Ishikawa (cell line): ENCODE measurements around the gene DHRS13.

Experiments used
- CEBPB ChIP-seq: IDR thresholded peaks from 2 replicates; pipeline ENCODE4 v1.6.1; 2012
- CREB1 ChIP-seq: IDR thresholded peaks from 2 replicates; pipeline ENCODE4 v1.6.1; 2012; ENCODE audit warnings: low read depth
- EGR1 ChIP-seq: IDR thresholded peaks from 2 replicates; pipeline ENCODE4 v1.6.1; 2012
- EP300 ChIP-seq: IDR thresholded peaks from 2 replicates; pipeline ENCODE4 v1.6.1; 2012; ENCODE audit warnings: borderline replicate concordance
- MAX ChIP-seq: IDR thresholded peaks from 2 replicates; pipeline ENCODE4 v1.6.1; 2012
- NFIC ChIP-seq: IDR thresholded peaks from 2 replicates; pipeline ENCODE4 v1.6.1; 2012
- RAD21 ChIP-seq: IDR thresholded peaks from 2 replicates; pipeline ENCODE4 v1.6.1; 2012; ENCODE audit warnings: low read depth
- REST ChIP-seq: IDR thresholded peaks from 2 replicates; pipeline ENCODE4 v1.6.1; 2012; ENCODE audit warnings: low read depth, mild to moderate bottlenecking
- TAF1 ChIP-seq: IDR thresholded peaks from 2 replicates; pipeline ENCODE4 v1.6.1; 2012; ENCODE audit warnings: low read depth, mild to moderate bottlenecking
- TCF12 ChIP-seq: IDR thresholded peaks from 2 replicates; pipeline ENCODE4 v1.6.1; 2012; ENCODE audit warnings: low read depth
- YY1 ChIP-seq: IDR thresholded peaks from 2 replicates; pipeline ENCODE4 v1.6.1; 2012; ENCODE audit warnings: low read depth
- ZBTB7A ChIP-seq: IDR thresholded peaks from 2 replicates; pipeline ENCODE4 v1.6.1; 2012; ENCODE audit warnings: low read depth

GRCh38 chr17:28900986-28901726 is 1.7 kb downstream of the DHRS13 start:
- no peak for TF ChIP-seq TCF12
- TF ChIP-seq REST, result no peak
- no peak for TF ChIP-seq TAF1
- no peak for TF ChIP-seq ZBTB7A
- TF ChIP-seq RAD21, result no peak
- no peak for TF ChIP-seq YY1
- no peak for TF ChIP-seq MAX
- TF ChIP-seq EP300, result no peak
- no peak for TF ChIP-seq NFIC
- TF ChIP-seq CREB1, result no peak
- no peak for TF ChIP-seq EGR1
- TF ChIP-seq CEBPB, result no peak
